Stimulated activated CD8-positive, alpha-beta memory T cell treated with anti-CD3 and anti-CD28 coated beads, Interleukin-15, amount 100 ng/mL, for 48 hours (primary cell): ENCODE measurements around the gene HPSE2.
"Not testable (repeated sequence)": the region's sequence is repeated elsewhere in the genome, so short reads cannot be mapped to it uniquely, and the experiment has no call there.

Source experiments
- DNase-seq, 2 donors: peaks; one replicate each; pipeline ENCODE4 v3.0.0-alpha.2; 2020; ENCODE audit warnings: low read depth in 2 of 2

Gene HPSE2

DNA sequence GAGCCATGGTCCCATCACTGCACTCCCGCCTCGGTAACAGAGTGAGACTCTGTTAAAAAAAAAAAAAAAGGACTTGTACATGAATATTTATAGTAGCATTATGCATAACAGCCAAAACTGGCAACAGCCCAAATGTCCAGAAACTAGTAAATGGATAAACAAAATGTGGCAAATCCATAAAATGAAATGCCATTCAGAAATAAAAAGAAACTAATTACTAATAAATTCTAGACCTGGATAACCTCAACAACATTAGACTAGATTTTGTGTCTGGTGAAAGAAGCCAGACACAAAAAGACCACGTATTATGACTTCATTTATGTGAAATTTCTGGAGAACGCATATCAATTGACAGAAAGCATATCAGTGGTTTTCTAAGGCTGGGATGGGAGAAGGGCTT, 74.5 kb downstream of the HPSE2 start:
- no peak for DNase-seq

DNA sequence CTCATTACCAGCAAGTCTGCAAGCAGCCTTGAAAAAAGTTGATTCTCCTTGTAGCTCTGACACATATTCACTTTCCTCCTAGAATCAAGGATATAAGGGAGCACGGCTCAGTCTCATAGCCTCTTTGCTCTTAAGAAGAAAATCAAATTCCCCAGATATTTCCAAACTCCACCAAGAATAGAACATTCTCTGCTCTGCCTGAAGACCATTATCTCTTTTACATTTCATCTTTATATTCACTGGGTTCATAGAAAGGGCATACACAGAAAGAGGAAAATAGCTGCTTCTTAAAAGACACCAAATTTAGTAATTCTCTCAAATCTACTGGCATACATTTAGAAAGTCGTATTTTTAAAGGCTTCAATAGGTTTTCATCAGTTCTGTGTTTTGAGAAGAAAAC, 92.0 kb downstream of the HPSE2 start:
- DNase-seq, result no peak

DNA sequence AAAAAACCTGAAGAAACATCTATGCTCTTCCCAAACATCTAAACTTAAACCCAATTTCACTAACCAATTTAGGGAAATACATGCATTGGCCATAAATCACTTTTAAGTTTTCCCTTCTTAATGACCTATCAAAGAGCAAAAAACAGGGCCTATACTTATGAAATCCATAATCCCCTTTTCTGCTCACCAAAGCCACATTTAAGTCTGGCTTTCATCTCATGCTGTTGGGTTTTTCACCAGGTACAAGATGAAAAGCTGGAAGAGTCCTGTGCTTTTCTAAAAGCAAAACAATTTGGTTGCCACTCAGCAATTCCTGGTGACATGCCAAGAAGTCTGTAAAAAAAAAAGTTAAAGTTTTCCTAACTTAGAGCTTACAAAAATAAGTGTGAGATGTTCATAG, 92.6 kb downstream of the HPSE2 start:
- DNase-seq, result no peak

DNA sequence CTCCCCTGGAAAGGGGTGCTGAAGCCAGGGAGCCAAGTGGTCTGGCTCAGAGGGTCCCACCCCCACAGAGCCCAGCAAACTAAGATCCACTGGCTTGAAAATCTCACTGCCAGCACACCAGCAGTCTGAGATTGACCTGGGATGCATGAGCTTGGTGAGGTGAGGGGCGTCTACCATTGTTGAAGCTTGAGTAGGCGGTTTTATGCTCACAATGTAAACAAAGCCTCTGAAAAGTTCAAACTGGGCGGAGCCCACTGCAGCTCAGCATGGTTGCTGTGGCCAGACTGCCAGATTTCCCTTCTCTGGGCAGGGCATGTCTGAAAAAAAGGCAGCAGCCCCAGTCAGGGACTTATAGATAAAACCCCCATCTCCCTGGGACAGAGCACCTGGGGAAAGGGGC, 102.8 kb downstream of the HPSE2 start:
- DNase-seq, result not testable (repeated sequence)

DNA sequence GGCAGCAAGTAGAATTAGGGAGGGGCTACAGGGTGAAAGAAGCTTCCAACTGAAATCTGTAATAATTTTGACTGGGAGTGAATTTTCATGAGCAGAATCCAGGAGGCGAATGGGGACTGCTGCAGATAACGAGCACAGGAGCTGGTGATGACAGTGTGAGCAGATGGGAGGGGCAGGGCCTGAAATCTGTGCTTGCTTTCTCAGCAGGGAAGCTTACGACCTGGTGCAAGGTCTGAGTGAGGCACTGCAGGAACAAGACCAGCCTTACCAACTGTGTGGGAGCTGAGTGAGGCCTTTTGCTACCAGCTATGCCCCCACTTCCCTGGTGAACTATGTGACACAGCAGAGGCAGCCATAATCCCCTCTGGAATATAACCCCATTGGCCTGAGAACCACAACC, 109.8 kb downstream of the HPSE2 start:
- no peak for DNase-seq

DNA sequence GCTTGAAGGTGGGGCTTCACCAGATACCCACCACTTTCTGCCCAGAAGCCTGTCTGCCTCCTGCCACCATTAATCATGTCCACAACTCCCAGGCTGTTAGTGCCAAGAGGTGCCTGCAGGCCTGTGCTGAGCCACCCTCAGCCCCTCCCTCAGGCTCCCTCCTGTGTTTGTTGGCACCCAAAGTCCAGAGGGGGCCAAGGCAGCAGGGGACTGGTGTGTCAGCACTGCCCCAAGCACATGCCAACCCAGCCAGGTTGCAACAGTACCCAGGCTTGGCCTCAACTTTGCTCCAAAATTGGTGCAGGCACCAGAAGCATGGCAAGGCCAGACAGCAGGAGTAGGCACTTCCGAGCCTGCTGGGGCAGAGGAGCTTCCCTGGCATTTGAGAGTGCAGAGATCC, 111.3 kb downstream of the HPSE2 start:
- no peak for DNase-seq

DNA sequence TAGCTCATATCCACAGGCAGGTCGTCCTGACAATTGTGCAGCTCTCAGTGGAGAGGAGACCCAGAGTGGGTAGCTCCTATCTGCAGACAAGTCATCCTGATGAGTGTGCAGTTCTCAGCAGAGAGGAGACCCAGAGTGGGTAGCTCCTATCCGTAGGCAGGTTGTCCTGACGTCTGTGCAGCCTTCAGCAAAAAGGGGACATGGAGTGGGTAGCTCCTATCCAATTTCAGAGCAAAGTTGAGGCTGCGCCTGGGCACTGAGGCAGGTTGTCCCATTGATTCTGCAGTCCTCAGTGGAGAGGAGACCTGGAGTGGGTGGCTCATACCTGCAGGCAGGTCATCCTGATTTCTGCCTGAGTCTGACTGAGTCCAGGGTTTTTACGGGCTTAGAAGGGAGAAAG, 111.8 kb downstream of the HPSE2 start:
- DNase-seq, result no peak

- DNase-seq, result no peak
These were observed 112.3 kb downstream of the HPSE2 start for GRCh38 chr10:99123336-99123735.

- no peak for DNase-seq
These were observed 116.3 kb downstream of the HPSE2 start for GRCh38 chr10:99119258-99119748.

- DNase-seq, result no peak
These were observed 119.9 kb downstream of the HPSE2 start for GRCh38 chr10:99115703-99116102.

GRCh38 chr10:99085358-99085757, 150.3 kb downstream of the HPSE2 start:
- no peak for DNase-seq

- DNase-seq, result no peak
These were observed 151.5 kb downstream of the HPSE2 start for GRCh38 chr10:99084161-99084560.

DNA sequence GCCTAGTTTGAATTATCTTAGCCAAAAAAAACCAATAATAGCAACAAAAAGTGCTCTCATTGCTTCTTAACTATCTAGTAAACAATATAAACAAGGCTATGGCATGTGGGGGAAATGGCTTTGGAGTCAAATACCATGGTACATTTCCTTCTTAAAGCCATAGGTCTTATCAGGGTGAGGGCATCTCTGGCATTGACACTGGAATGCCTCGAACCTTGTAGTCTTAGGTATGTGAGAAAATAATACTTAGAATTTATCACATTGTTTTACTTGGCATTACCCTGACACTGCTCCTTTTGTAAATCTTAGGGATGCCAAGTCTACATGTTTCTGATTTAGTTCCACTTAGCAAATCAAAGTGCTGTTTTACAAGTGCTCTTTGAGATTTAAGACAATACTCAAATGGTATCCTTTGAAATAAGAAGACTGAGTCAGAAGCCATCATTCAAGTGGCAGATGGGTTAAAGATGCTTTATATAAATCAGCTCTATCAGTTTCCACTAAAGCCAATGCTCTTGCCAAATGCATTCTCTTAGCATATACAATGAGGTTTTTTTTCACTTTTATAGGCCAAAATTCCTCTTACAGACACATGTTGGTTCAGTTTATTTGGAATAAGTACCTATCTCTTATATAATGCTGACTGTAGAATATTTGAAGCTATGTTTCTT, 155.2 kb downstream of the HPSE2 start:
- DNase-seq, result no peak

DNA sequence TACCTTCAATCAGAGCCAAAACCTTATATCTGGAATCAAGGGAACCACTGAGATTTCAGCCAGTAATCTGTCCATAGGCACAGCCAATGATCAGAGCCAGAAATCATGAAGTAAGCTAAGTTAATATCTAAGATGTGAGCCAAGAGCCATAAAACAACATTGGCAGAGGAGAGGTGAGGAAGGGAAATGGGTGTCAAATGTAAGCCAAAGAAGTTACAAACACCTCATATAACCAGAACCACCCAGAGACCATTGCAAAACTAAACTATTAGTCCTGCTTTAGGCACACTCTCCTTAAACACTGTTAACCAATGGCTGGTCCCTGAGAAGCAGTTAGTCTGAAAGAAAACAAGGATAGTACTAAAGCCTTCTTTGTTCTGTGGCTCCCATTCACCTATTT, 173.1 kb downstream of the HPSE2 start:
- no peak for DNase-seq

DNA sequence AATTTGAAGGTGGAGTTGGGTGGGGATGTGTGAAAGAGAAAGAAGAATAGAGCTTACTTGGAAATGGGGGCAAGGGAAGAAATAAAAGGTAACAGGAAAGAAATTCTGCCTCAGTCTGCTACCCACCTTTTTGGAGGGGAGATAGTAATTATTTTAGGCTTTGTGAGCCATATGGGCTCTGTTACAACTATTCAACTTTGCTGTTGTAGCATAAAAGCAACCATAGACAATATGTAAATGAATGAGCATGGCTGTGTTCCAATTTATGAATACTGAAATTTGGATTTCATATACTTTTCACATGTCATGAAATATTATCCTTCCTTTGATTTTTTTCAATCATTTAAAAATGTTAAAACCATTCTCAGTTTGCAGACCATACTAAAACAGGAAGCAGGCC, 176.9 kb downstream of the HPSE2 start:
- DNase-seq, result no peak

DNA sequence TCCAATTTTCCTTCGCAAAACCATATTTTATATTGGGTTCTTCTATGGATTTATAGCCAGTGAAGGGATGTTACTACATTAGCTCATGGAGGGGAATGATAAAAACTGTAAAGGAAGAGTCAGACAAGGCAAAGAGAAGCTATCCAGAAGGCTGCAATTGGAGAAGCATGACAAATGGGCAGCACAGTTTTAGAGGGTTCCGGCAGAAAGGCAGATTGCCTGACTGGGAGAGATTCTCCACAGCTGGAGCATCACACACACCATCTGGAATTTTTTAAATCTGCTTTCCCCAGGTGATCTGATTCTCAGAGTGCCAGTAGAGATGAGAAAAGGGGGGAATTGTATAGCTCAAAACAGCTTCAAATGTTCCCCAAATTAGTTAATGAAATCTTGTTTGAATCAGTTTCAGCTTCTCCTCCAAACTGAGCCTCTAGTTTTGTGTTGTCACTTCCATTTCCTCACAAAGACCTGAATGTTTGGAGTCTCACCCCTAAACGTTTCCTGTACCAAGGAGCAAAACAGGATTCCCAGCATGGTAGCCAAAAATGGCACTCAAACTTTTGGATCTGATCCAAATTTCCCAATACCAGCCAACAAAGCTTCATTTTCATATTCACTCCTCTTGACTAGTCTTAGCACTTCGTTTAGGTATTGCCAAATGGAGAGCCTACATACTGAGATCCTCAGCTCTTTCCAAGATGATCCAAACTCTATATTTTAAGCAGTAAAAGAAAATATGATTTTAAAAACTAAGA, 177.5 kb downstream of the HPSE2 start:
- DNase-seq, result no peak

DNA sequence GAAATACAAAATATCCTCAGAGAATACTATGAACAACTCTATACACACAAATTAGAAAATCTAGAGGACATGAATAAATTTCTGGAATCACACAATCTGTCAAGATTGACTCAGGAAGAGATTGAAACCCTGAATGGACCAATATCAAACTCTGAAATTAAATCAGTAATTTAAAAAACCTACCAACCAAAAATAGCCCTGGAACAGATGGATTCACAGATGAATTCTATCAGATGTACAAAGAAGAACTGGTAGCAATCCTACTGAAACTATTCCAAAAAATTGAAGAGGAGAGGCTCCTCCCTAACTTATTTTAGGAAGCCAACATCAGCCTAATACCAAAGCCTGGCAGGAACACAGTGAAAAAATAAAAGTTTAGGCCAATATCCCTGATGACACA, 190.0 kb downstream of the HPSE2 start:
- DNase-seq, result no peak

- DNase-seq, result no peak
These were observed 193.4 kb downstream of the HPSE2 start for GRCh38 chr10:99042051-99042771.

- no peak for DNase-seq
These were observed 194.2 kb downstream of the HPSE2 start for GRCh38 chr10:99041468-99041867.

DNA sequence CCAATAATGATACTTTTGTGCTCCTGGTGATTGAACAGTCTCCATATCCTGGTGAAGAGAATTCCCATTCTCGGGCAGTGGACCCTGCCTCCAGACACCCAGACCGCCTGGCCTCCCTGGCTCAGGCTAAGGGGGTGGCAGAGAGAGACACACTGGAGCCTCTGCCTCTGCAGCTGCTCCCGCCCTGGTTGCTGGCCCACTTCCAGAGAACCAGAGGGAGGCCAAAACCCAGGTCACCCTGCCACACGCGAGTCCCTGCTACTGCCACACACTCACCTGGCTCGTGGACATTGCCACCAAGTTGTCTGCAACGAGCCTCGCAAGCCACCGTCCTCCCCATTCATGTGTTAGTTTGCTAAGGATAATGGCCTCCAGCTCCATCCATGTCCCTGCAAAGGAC, 221.8 kb downstream of the HPSE2 start:
- DNase-seq, result no peak

DNA sequence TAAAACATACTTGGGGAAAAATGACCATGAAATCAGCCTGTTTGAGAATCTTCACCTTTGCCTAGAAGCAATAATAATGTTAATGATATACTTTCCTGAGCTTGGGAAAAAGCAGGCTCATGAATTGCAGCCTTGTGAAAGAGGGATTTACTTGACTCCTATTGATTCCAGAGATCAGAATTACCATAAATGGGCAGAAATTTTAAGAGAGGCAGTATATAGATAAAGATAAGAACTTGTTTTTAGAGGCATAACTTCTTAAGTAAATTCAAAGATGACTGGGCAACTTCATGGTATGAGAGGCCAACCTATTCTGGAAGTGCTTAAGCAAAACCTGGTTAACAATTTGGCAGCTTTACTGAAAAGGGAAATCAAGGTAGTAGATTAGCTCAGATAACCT, 225.4 kb downstream of the HPSE2 start:
- no peak for DNase-seq

DNA sequence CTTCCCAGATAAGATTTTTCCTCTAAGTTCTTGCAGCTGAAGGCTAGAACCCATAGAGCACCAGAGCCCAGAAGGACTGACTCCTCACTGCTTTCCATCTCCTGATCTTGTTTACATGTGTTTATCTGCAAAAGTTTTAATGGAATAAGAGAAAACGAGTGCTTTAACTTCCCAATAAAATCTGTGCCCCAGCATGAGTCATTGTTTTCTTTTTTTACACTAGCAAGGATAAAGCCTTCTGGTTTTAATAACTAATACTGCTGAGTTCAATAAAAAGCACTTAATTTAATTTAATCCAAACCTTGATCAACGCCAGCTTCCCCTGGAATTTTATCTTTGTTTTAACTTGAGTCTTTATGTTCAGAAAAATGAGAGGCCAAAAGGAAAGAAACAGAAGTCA, 227.6 kb downstream of the HPSE2 start:
- no peak for DNase-seq

DNA sequence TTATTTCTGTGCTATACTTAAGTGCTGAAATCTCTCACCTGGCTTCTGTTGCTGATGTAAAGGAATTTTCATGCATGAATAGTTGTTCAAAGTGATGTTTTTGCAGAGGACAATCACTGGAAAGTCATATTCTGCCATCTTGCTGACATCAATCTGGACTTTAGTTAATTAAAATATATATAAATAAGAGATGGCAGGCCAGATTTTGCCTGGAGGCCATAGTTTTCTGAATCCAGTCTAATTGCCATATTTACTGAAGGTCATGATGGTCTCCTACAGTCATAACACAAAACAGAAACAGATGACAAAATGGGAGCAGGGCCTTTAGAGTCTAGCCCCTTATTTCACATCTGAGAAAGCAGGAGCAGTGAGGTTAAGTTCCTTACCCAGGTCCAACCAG, 228.2 kb downstream of the HPSE2 start:
- no peak for DNase-seq
